Lower leg skin (tissue), 3 donors: ENCODE results near the gene ABCA1.

Experiments
- POLR2A ChIP-seq, 2 donors: fragments of 450-650 bp; IDR thresholded peaks; one replicate each; pipeline ENCODE4 v1.6.1; 2016 to 2017; ENCODE audit warnings: antibody characterized with exemption in 2 of 2, mild to moderate bottlenecking in 1 of 2, moderate library complexity in 1 of 2
- TF ChIP-seq, protein P1 (sequence below), 3 donors: fragments of 450-650 bp; IDR thresholded peaks; one replicate each; pipeline ENCODE4 v1.5.1; 2016; ENCODE audit warnings: antibody characterized with exemption in 3 of 3, mild to moderate bottlenecking in 3 of 3, moderate library complexity in 2 of 3

DNA sequence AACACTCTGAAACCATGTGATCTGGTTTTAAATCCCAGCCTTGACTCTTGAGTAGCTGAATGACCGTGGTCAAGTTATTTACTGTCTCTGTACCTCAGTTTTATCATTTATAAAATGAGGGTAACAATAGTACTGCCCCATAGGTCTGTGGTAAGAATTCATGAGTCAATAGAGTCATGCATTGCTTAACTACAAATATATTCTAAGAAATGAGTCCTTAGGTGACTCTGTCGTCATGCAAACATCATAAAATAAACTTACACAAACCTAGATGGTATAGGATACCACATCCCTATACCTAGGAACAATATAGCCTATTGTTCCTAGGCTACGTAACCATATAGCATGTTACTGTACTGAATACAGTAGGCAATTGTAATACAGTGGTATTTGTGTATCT is 20.3 kb upstream of the ABCA1 start:
- TF ChIP-seq, protein P1, sequence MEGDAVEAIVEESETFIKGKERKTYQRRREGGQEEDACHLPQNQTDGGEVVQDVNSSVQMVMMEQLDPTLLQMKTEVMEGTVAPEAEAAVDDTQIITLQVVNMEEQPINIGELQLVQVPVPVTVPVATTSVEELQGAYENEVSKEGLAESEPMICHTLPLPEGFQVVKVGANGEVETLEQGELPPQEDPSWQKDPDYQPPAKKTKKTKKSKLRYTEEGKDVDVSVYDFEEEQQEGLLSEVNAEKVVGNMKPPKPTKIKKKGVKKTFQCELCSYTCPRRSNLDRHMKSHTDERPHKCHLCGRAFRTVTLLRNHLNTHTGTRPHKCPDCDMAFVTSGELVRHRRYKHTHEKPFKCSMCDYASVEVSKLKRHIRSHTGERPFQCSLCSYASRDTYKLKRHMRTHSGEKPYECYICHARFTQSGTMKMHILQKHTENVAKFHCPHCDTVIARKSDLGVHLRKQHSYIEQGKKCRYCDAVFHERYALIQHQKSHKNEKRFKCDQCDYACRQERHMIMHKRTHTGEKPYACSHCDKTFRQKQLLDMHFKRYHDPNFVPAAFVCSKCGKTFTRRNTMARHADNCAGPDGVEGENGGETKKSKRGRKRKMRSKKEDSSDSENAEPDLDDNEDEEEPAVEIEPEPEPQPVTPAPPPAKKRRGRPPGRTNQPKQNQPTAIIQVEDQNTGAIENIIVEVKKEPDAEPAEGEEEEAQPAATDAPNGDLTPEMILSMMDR (IDR thresholded peaks at IDR 0.05), result no peak
- no peak for TF ChIP-seq POLR2A (IDR thresholded peaks at IDR 0.05)
